Osteoblast (primary cell): Measurements from ENCODE around the gene HERPUD2. TPM values are rescaled to one million over a fixed set of nuclear protein-coding genes. Genes with fewer than 3 reads are reported as not detected.
A peak's percentile ranks its signal among the peaks of the same experiment; 100 is the strongest.

Experiments used
- DNase-seq: peaks from one replicate; pipeline ENCODE4 v3.0.0; 2011; ENCODE audit warnings: low spot score, mixed read lengths; ENCODE audit not compliant: insufficient read length; ENCODE audit errors: missing footprints
- H2AFZ ChIP-seq: 2 replicates; pipeline ENCODE4 v1.6.0; 2011; ENCODE audit warnings: mild to moderate bottlenecking, low read length
- H3K27ac ChIP-seq: 2 replicates; pipeline ENCODE4 v1.5.1; 2011; ENCODE audit warnings: mild to moderate bottlenecking, low read depth, low read length, moderate library complexity
- H3K27me3 ChIP-seq: 2 replicates; pipeline ENCODE4 v1.6.0; 2012; ENCODE audit warnings: mild to moderate bottlenecking, control low read depth, inconsistent platforms, low read length, moderate library complexity; ENCODE audit not compliant: insufficient read depth
- H3K36me3 ChIP-seq: 2 replicates; pipeline ENCODE4 v1.5.1; 2011; ENCODE audit warnings: mild to moderate bottlenecking, low read length, control low read depth, moderate library complexity; ENCODE audit not compliant: insufficient read depth
- H3K4me1 ChIP-seq: 2 replicates; pipeline ENCODE4 v1.5.1; 2011; ENCODE audit warnings: mild to moderate bottlenecking, low read length, control low read depth, moderate library complexity; ENCODE audit not compliant: insufficient read depth
- H3K4me2 ChIP-seq: 2 replicates; pipeline ENCODE4 v1.6.0; 2011; ENCODE audit warnings: mild to moderate bottlenecking, low read length; ENCODE audit not compliant: insufficient read depth
- H3K4me3 ChIP-seq: fragments of 200-600 bp; sonication (generic); 3 replicates; pipeline ENCODE4 v1.5.1; 2012; ENCODE audit warnings: mild to moderate bottlenecking, low read length, inconsistent platforms; ENCODE audit not compliant: insufficient read depth
- H3K79me2 ChIP-seq: 2 replicates; pipeline ENCODE4 v1.6.0; 2012; ENCODE audit warnings: mild to moderate bottlenecking, low read length, control low read depth, inconsistent platforms; ENCODE audit not compliant: insufficient read depth
- H3K9me3 ChIP-seq: 2 replicates; pipeline ENCODE4 v1.5.1; 2011; ENCODE audit warnings: low read depth, low read length, control low read depth
- H4K20me1 ChIP-seq: 2 replicates; pipeline ENCODE4 v1.6.0; 2012; ENCODE audit warnings: mild to moderate bottlenecking, low read length, control low read depth; ENCODE audit not compliant: insufficient read depth
- CTCF ChIP-seq: IDR thresholded peaks from 2 replicates; pipeline ENCODE4 v1.5.1; 2011; ENCODE audit warnings: mild to moderate bottlenecking, low read depth, low read length, moderate library complexity; ENCODE audit errors: extremely low read depth
- total RNA-seq: library from RNA; depleted of rRNA; stranded (reverse); fragments of >200 nt; gene quantifications from 2 replicates; pipeline ENCODE4 v1.2.3, GENCODE V29; 2012

The HERPUD2 gene
- total RNA-seq, 1 donor, result 32.9 TPM

- Histone ChIP-seq H3K27me3 (no peaks in the 10 kb centered on the region), H3K9me3 (no peaks in the 10 kb centered on the region), H3K27ac (no peak overlapping the region), H3K4me2 (no peak overlapping the region), H3K4me1 (no peaks in the 10 kb centered on the region), H3K4me3 (no peak overlapping the region), H3K36me3 (no peaks in the 10 kb centered on the region), H4K20me1 (peaks cover 36% of the 10 kb centered on the region), H3K79me2 (peaks cover 83% of the 10 kb centered on the region), H2AFZ (no peak overlapping the region)
- DNase-seq, result no peak
- TF ChIP-seq CTCF, result no peak
Observed at GRCh38 chr7:35681231-35682029, 13.5 kb downstream of the HERPUD2 start.

GRCh38 chr7:35680403-35681013 is 14.4 kb downstream of the HERPUD2 start:
- H3K79me2 ChIP-seq, result peaks cover 92% of the 10 kb centered on the region
- H4K20me1 ChIP-seq, result peaks cover 40% of the 10 kb centered on the region
- H3K4me2 ChIP-seq, result no peak overlapping the region
- H3K36me3 ChIP-seq, result no peaks in the 10 kb centered on the region
- no peak overlapping the region for H3K27ac ChIP-seq
- H3K4me3 ChIP-seq, result no peak overlapping the region
- DNase-seq, result peak; percentile 76
- H3K4me1 ChIP-seq, result no peaks in the 10 kb centered on the region
- H3K27me3 ChIP-seq, result no peaks in the 10 kb centered on the region
- H3K9me3 ChIP-seq, result no peaks in the 10 kb centered on the region
- no peak for TF ChIP-seq CTCF
- H2AFZ ChIP-seq, result no peak overlapping the region

- peaks cover 83% of the 10 kb centered on the region for H3K79me2 ChIP-seq
- no peak for TF ChIP-seq CTCF
- no peak overlapping the region for H2AFZ ChIP-seq
- H4K20me1 ChIP-seq, result peaks cover 44% of the 10 kb centered on the region
- H3K27me3 ChIP-seq, result no peaks in the 10 kb centered on the region
- H3K27ac ChIP-seq, result no peak overlapping the region
- no peaks in the 10 kb centered on the region for H3K9me3 ChIP-seq
- H3K4me2 ChIP-seq, result no peak overlapping the region
- no peak overlapping the region for H3K4me3 ChIP-seq
- no peaks in the 10 kb centered on the region for H3K4me1 ChIP-seq
- no peaks in the 10 kb centered on the region for H3K36me3 ChIP-seq
- no peak for DNase-seq
Observed at GRCh38 chr7:35677582-35678356, 17.2 kb downstream of the HERPUD2 start.

GRCh38 chr7:35676211-35676610 is 18.7 kb downstream of the HERPUD2 start:
- Histone ChIP-seq H3K4me3 (no peak overlapping the region), H3K27me3 (no peaks in the 10 kb centered on the region), H3K4me2 (no peak overlapping the region), H4K20me1 (peaks cover 42% of the 10 kb centered on the region), H3K27ac (no peak overlapping the region), H2AFZ (no peak overlapping the region), H3K4me1 (no peaks in the 10 kb centered on the region), H3K36me3 (no peaks in the 10 kb centered on the region), H3K9me3 (no peaks in the 10 kb centered on the region), H3K79me2 (peaks cover 78% of the 10 kb centered on the region)
- no peak for TF ChIP-seq CTCF
- no peak for DNase-seq
